Measurements from ENCODE around the gene DVL1. TPM values are rescaled to one million over a fixed set of nuclear protein-coding genes. Genes with fewer than 3 reads are reported as not detected.
"Not testable (repeated sequence)": the region's sequence is repeated elsewhere in the genome, so short reads cannot be mapped to it uniquely, and the experiment has no call there.

DVL1 gene
- total RNA-seq, 6 experiments from 2014 or later = 73.8 to 96.6 (median 74.5) TPM

- Mint-ChIP-seq H3K27me3 (ENCODE audit: insufficient read depth) (peaks cover 3% of the 10 kb centered on the region), H3K27ac (no peak overlapping the region), H3K4me3 (no peak overlapping the region), H3K4me1 (ENCODE audit: low read depth) (no peaks in the 10 kb centered on the region), H3K9me3 (no peaks in the 10 kb centered on the region), H3K36me3 (ENCODE audit: low read depth) (peaks cover 52% of the 10 kb centered on the region)
- TF ChIP-seq, protein P1, sequence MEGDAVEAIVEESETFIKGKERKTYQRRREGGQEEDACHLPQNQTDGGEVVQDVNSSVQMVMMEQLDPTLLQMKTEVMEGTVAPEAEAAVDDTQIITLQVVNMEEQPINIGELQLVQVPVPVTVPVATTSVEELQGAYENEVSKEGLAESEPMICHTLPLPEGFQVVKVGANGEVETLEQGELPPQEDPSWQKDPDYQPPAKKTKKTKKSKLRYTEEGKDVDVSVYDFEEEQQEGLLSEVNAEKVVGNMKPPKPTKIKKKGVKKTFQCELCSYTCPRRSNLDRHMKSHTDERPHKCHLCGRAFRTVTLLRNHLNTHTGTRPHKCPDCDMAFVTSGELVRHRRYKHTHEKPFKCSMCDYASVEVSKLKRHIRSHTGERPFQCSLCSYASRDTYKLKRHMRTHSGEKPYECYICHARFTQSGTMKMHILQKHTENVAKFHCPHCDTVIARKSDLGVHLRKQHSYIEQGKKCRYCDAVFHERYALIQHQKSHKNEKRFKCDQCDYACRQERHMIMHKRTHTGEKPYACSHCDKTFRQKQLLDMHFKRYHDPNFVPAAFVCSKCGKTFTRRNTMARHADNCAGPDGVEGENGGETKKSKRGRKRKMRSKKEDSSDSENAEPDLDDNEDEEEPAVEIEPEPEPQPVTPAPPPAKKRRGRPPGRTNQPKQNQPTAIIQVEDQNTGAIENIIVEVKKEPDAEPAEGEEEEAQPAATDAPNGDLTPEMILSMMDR (IDR thresholded peaks at IDR 0.05) = no peak
- DNase-seq = no peak
Observed at GRCh38 chr1:1387098-1388077, 38.2 kb upstream of the DVL1 start.

DNA sequence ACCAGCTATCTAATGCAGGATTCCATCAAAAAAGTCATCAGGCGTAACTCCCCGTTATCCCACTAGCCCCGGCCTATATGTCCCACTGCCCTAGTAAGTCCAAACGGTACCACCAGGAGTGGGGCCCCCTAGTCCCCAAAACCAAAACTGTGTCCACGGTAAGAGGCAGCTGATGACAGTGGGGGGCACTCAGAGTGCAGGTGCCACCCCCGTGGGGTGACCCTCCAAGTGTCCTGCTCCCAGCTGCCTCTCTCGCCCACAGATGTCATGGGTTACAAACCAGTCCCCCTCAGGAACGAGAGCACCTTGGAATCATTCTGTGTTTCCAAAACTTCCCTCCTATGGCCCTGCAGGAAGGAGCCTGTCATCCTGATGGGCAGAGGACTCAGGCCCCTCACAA lies 36.7 kb upstream of the DVL1 start:
- H3K27me3 Mint-ChIP-seq (ENCODE audit: insufficient read depth) = peaks cover 3% of the 10 kb centered on the region
- no peaks in the 10 kb centered on the region for H3K9me3 Mint-ChIP-seq
- DNase-seq = no peak
- no peaks in the 10 kb centered on the region for H3K4me1 Mint-ChIP-seq (ENCODE audit: low read depth)
- H3K36me3 Mint-ChIP-seq (ENCODE audit: low read depth) = peaks cover 41% of the 10 kb centered on the region
- H3K27ac Mint-ChIP-seq = no peak overlapping the region
- H3K4me3 Mint-ChIP-seq = no peak overlapping the region
- TF ChIP-seq, protein P1 (IDR thresholded peaks at IDR 0.05) = no peak

GRCh38 chr1:1385339-1385738 lies 36.1 kb upstream of the DVL1 start:
- not testable (repeated sequence) for H3K27me3 Mint-ChIP-seq (ENCODE audit: insufficient read depth); H3K4me3 Mint-ChIP-seq; H3K4me1 Mint-ChIP-seq (ENCODE audit: low read depth); DNase-seq; H3K27ac Mint-ChIP-seq; H3K9me3 Mint-ChIP-seq
- peaks cover 35% of the 10 kb centered on the region for H3K36me3 Mint-ChIP-seq (ENCODE audit: low read depth)

- peaks cover 3% of the 10 kb centered on the region for H3K27me3 Mint-ChIP-seq (ENCODE audit: insufficient read depth)
- H3K36me3 Mint-ChIP-seq (ENCODE audit: low read depth) = peaks cover 4% of the 10 kb centered on the region
- DNase-seq = no peak
- TF ChIP-seq, protein P1 (IDR thresholded peaks at IDR 0.05) = no peak
- no peaks in the 10 kb centered on the region; the same call in 1 of the 2 replicates for H3K4me1 Mint-ChIP-seq (ENCODE audit: low read depth)
- no peaks in the 10 kb centered on the region for H3K9me3 Mint-ChIP-seq
- no peak overlapping the region for H3K27ac Mint-ChIP-seq
- no peak overlapping the region for H3K4me3 Mint-ChIP-seq
Observed at GRCh38 chr1:1381294-1381693, 32.1 kb upstream of the DVL1 start.

GRCh38 chr1:1380860-1381259 lies 31.6 kb upstream of the DVL1 start:
- Mint-ChIP-seq H3K4me3 (no peak overlapping the region), H3K36me3 (ENCODE audit: low read depth) (no peaks in the 10 kb centered on the region), H3K9me3 (no peaks in the 10 kb centered on the region), H3K27me3 (ENCODE audit: insufficient read depth) (peaks cover 3% of the 10 kb centered on the region), H3K27ac (no peak overlapping the region), H3K4me1 (ENCODE audit: low read depth) (no peaks in the 10 kb centered on the region; the same call in 1 of the 2 replicates)
- no peak for DNase-seq
- TF ChIP-seq, protein P1 (IDR thresholded peaks at IDR 0.05) = no peak

DNA sequence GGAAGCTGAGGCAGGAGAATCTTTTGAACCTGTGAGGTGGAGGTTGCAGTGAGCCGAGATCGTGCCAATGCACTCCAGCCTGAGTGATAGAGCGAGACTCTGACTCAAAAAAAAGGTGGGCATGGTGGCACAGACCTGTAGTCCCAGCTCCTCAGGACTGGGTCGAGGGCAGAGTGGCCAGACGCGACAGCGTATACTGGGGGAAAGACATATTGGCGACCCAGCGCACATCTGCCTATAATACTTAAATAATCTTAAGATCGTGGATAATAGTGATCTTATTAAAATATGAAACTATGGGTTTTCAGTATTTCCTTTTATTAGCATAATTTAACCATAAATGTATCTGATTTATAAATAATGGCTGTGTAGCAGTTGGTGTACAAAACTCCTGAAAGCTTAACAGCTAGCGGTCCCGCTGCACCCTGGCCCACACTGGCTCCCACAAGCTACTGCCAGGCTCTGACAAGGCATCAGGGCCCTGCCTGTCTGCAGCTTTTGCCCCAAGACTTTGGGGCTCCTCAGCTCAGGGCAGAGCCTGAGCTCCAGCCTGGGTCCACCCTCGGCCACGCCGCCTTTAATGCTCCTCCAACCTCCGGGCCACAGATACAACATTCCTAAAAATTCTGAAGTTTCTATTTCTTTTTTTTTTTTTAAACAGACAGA lies 28.5 kb upstream of the DVL1 start:
- no peaks in the 10 kb centered on the region for H3K9me3 Mint-ChIP-seq
- H3K36me3 Mint-ChIP-seq (ENCODE audit: low read depth) = no peaks in the 10 kb centered on the region
- no peaks in the 10 kb centered on the region for H3K27me3 Mint-ChIP-seq (ENCODE audit: insufficient read depth)
- no peak for DNase-seq
- no peak overlapping the region for H3K27ac Mint-ChIP-seq
- no peak overlapping the region for H3K4me3 Mint-ChIP-seq
- TF ChIP-seq, protein P1 (IDR thresholded peaks at IDR 0.05) = no peak
- H3K4me1 Mint-ChIP-seq (ENCODE audit: low read depth) = peaks cover 6% of the 10 kb centered on the region; the same call in 1 of the 2 replicates
